GM18526 (cell line): ENCODE measurements around the gene SOX12.

Source experiments
- POLR2A ChIP-seq: IDR thresholded peaks from 3 replicates; pipeline ENCODE4 v1.6.1; 2011; ENCODE audit not compliant: insufficient read length; ENCODE audit errors: extremely low read depth

SOX12 gene

DNA sequence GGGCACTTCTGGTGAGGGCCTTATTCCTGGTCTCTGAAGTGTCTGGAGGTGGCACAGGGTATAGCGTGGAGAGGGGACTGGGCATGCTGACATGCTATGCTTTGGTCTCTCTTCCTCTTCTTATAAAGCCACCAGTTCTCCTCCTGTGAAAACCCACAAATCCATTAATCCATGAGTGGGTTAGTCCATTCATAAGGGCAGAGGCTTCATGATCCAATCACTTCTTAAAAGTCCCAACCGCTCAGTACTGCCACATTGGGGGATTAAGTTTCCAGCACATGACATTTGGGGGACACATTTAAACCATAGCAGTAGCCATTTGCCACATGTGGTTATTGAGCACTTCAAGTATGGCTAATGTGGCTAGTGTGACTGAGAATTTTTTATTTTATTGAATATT lies 51.4 kb downstream of the SOX12 start:
- TF ChIP-seq POLR2A = no peak

GRCh38 chr20:378961-379336 lies 53.6 kb downstream of the SOX12 start:
- no peak for TF ChIP-seq POLR2A
